ENCODE data around the gene PTPRN2. TPM values are rescaled to one million over a fixed set of nuclear protein-coding genes. Genes with fewer than 3 reads are reported as not detected.

The PTPRN2 gene
- total and polyA plus RNA-seq, 4 experiments from 2014 or later = 1.7 to 2.6 (median 1.9) TPM

DNA sequence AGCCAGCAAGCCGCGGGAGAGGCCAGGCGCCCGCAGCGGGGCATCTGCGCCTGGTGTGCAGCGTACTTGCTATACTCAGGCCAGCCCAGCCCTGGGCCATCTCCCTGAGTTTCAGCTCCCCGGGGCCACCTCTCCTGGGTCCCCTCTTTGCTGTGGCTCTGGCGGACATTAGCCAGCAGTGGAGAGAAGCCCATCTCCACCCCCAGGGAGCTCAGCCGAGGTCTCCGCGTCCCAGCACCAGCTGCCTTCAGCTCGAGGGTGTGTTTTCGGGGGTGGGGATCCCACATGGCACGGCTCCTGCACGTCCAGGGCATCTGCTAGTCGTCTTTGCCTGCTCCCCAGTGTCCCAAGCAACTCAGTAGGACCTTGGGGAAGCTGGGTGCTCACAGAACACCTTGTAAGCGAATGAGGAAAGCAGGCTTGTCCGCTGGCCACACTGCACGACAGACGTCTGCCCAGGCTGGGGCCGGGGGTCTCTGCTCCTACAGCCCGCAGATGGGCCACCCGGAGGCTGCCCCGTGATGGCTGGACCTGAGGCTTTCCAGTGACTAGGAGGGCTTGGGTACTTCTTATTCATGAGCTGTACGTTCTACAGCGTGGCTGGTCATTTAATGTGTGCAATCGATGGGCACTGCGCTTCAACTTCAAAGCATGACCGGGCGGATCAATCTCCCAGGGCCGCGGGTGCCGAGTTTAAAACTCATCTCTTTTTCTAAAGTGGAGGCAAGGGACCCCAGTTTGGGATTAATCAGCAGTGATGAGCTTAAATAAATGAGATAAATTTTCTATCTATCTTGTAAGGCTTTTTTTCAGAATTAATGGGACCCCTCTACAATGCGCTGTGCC lies 795.2 kb downstream of the PTPRN2 start:
- no peaks in the 10 kb centered on the region for H3K4me1 ChIP-seq (ENCODE audit: insufficient read depth, low read length)
- no peak overlapping the region for H3K4me3 Mint-ChIP-seq
- ChIA-PET POLR2A (ENCODE audit: partially characterized antibody) (no interaction called here), CTCF (ENCODE audit: partially characterized antibody) (no interaction called here)
- peaks cover 0 to 1% (median under 1%) of the 10 kb centered on the region in 4 donors for H3K4me1 Mint-ChIP-seq
- no peaks in the 10 kb centered on the region for H3K27me3 ChIP-seq (ENCODE audit: insufficient read depth, low read length)
- no peak overlapping the region for H3K4me3 ChIP-seq (ENCODE audit: low read length in 2 of 2)
- H3K36me3 Mint-ChIP-seq = no peaks in the 10 kb centered on the region
- no peaks in the 10 kb centered on the region for H3K27me3 Mint-ChIP-seq
- no peaks in the 10 kb centered on the region for H3K9me3 Mint-ChIP-seq
- H3K27ac Mint-ChIP-seq = no peak overlapping the region
- DNase-seq = no peak
- intact Hi-C loops (cut with micrococcal nuclease) = no loop called here
- H3K9me3 ChIP-seq (ENCODE audit: control insufficient read depth in 1 of 2, low read length in 2 of 2) = no peaks in the 10 kb centered on the region
- no peaks in the 10 kb centered on the region for H3K36me3 ChIP-seq (ENCODE audit: insufficient read depth, low read length)
- no peak overlapping the region for H3K27ac ChIP-seq (ENCODE audit: low read depth, low read length)

DNA sequence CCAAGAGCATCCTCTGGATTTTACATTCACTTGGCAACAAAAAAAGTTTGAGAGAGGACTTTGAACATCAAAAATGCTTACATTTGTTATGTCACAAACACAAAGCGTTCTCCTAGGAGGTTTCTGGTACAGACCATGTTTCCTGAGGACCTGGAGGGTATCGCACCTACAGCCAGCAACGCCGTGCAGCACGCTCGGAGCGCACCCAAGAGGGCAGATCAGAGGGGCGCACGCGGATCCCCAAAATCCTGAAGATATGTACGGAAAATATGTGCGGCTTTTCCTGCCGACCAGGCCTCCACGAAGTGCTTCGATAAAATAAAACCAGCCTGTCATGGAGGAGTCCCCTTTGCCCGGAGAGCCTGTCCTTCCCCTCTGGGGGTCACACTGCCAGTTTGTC lies 796.0 kb downstream of the PTPRN2 start:
- H3K4me1 Mint-ChIP-seq = peaks cover 0 to 1% (median under 1%) of the 10 kb centered on the region in 4 donors
- no peaks in the 10 kb centered on the region for H3K9me3 Mint-ChIP-seq
- no peaks in the 10 kb centered on the region for H3K36me3 ChIP-seq (ENCODE audit: insufficient read depth, low read length)
- H3K27ac Mint-ChIP-seq = no peak overlapping the region
- CTCF ChIA-PET (ENCODE audit: partially characterized antibody) = no interaction called here
- no peaks in the 10 kb centered on the region for H3K4me1 ChIP-seq (ENCODE audit: insufficient read depth, low read length)
- no peak overlapping the region for H3K4me3 Mint-ChIP-seq
- H3K4me3 ChIP-seq (ENCODE audit: low read length in 2 of 2) = no peak overlapping the region
- H3K9me3 ChIP-seq (ENCODE audit: control insufficient read depth in 1 of 2, low read length in 2 of 2) = no peaks in the 10 kb centered on the region
- intact Hi-C loops (cut with micrococcal nuclease) = no loop called here
- H3K27me3 Mint-ChIP-seq = no peaks in the 10 kb centered on the region
- no peaks in the 10 kb centered on the region for H3K27me3 ChIP-seq (ENCODE audit: insufficient read depth, low read length)
- no peak overlapping the region for H3K27ac ChIP-seq (ENCODE audit: low read depth, low read length)
- POLR2A ChIA-PET (ENCODE audit: partially characterized antibody) = no interaction called here
- H3K36me3 Mint-ChIP-seq = no peaks in the 10 kb centered on the region
- no peak for DNase-seq

DNA sequence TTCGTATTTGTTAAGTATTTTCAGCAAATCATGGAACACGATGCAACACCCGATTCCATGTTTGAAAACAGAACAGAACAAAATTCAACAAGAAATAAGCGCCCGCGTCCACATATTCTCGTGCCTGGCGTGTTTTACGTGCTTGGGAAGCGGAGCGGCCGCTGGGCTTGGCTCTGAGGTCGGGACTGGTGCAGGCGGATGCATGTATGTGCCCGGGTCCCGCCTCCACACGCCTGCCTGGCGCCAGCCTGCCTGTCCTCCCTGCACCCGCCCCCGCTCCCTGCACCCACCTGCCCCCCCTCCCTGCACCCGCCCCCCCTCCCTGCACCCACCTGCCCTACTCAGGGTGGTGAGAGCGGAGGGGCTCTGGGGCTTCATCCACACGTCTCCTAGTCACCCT lies 796.4 kb downstream of the PTPRN2 start:
- Mint-ChIP-seq H3K9me3 (no peaks in the 10 kb centered on the region), H3K4me1 (peaks cover 0 to 1% (median under 1%) of the 10 kb centered on the region in 4 donors), H3K27me3 (no peaks in the 10 kb centered on the region), H3K36me3 (no peaks in the 10 kb centered on the region), H3K4me3 (no peak overlapping the region), H3K27ac (no peak overlapping the region)
- intact Hi-C loops (cut with micrococcal nuclease) = no loop called here
- no peak for DNase-seq
- Histone ChIP-seq H3K9me3 (ENCODE audit: control insufficient read depth in 1 of 2, low read length in 2 of 2) (no peaks in the 10 kb centered on the region), H3K4me3 (ENCODE audit: low read length in 2 of 2) (no peak overlapping the region), H3K27me3 (ENCODE audit: insufficient read depth, low read length) (no peaks in the 10 kb centered on the region), H3K36me3 (ENCODE audit: insufficient read depth, low read length) (no peaks in the 10 kb centered on the region), H3K27ac (ENCODE audit: low read depth, low read length) (no peak overlapping the region), H3K4me1 (ENCODE audit: insufficient read depth, low read length) (no peaks in the 10 kb centered on the region)
- POLR2A ChIA-PET (ENCODE audit: partially characterized antibody) = no interaction called here
- CTCF ChIA-PET (ENCODE audit: partially characterized antibody) = no interaction called here

DNA sequence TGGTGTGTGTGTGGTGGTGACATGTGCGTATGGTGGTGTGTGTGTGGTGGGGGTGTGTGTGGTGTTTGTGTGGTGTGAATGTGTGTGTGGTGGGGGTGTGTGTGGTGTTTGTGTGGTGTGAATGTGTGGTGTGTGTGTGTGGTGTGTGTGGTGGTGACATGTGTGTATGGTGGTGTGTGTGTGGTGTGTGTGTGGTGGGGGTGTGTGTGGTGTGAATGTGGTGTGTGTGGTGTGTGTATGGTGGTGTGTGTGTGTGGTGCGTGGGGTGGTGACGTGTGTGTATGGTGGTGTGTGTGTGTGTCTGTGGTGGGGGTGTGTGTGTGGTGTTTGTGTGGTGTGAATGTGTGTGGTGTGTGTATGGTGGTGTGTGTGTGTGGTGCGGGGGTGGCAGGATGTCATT lies 797.7 kb downstream of the PTPRN2 start:
- H3K4me1 ChIP-seq (ENCODE audit: insufficient read depth, low read length) = no peaks in the 10 kb centered on the region
- H3K27ac Mint-ChIP-seq = no peak overlapping the region

DNA sequence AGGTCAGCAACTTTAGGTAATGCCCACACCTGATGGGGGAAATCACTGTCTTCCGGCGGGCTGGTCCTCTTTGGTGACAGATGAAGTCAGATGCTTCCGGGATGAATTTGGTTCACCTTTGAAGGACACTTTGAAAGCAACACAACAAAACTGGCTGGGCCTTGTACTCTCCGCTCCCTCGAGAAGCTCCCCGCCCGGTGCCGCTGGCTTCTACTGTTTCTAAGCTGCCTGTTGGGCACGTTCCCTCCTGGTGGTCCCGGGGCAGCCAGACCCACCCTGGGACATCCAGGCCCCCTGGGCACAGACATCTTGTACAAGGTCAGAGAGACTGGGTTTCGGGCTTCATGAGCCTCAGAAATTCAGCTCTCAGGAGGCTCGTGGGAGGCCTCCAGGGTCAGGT lies 798.5 kb downstream of the PTPRN2 start:
- Histone ChIP-seq H3K27me3 (ENCODE audit: insufficient read depth, low read length) (no peaks in the 10 kb centered on the region), H3K4me3 (ENCODE audit: low read length in 2 of 2) (no peak overlapping the region), H3K27ac (ENCODE audit: low read depth, low read length) (no peak overlapping the region), H3K9me3 (ENCODE audit: control insufficient read depth in 1 of 2, low read length in 2 of 2) (no peaks in the 10 kb centered on the region), H3K36me3 (ENCODE audit: insufficient read depth, low read length) (no peaks in the 10 kb centered on the region), H3K4me1 (ENCODE audit: insufficient read depth, low read length) (no peaks in the 10 kb centered on the region)
- H3K27ac Mint-ChIP-seq = peak overlapping the region in 1 of 7 donors; percentile 36
- H3K4me1 Mint-ChIP-seq = peaks cover 0 to 1% (median 0%) of the 10 kb centered on the region in 4 donors
- no peaks in the 10 kb centered on the region for H3K9me3 Mint-ChIP-seq
- no peak for DNase-seq
- no peaks in the 10 kb centered on the region for H3K36me3 Mint-ChIP-seq
- intact Hi-C loops (cut with micrococcal nuclease) = no loop called here
- ChIA-PET CTCF (ENCODE audit: partially characterized antibody) (no interaction called here), POLR2A (ENCODE audit: partially characterized antibody) (no interaction called here)
- H3K4me3 Mint-ChIP-seq = no peak overlapping the region
- no peaks in the 10 kb centered on the region for H3K27me3 Mint-ChIP-seq

More for the DNA sequence above, 797.7 kb downstream of the PTPRN2 start:
- no peak overlapping the region for H3K4me3 ChIP-seq (ENCODE audit: low read length in 2 of 2)
- H3K9me3 ChIP-seq (ENCODE audit: control insufficient read depth in 1 of 2, low read length in 2 of 2) = no peaks in the 10 kb centered on the region
- Mint-ChIP-seq H3K27me3 (no peaks in the 10 kb centered on the region), H3K36me3 (no peaks in the 10 kb centered on the region), H3K4me1 (peaks cover 0 to 1% (median 0%) of the 10 kb centered on the region in 4 donors), H3K4me3 (no peak overlapping the region), H3K9me3 (no peaks in the 10 kb centered on the region)
- H3K27ac ChIP-seq (ENCODE audit: low read depth, low read length) = no peak overlapping the region
- intact Hi-C loops (cut with micrococcal nuclease) = no loop called here
- DNase-seq = no peak
- H3K36me3 ChIP-seq (ENCODE audit: insufficient read depth, low read length) = no peaks in the 10 kb centered on the region
- POLR2A ChIA-PET (ENCODE audit: partially characterized antibody) = no interaction called here
- CTCF ChIA-PET (ENCODE audit: partially characterized antibody) = no interaction called here
- no peaks in the 10 kb centered on the region for H3K27me3 ChIP-seq (ENCODE audit: insufficient read depth, low read length)

DNA sequence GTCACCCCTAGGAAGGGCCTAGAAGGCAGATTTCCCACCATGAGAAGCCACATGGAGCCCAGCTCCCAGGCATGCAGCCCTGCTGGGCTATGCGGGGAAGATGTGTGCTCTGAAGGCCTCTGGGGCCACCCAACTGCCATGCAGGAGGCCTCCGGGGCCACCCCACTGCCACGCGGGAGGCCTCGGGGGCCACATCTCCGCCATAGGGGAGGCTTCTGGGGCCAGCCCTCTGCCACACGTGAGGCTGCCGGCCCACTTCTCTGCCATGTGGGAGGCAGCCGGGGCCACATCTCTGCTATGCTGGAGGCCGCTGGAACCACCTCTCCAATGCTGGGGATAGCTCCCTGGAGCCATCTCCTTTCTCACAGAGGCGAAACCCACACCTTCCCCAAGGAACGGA lies 799.0 kb downstream of the PTPRN2 start:
- H3K4me3 ChIP-seq (ENCODE audit: low read length in 2 of 2) = no peak overlapping the region
- H3K36me3 Mint-ChIP-seq = no peaks in the 10 kb centered on the region
- H3K9me3 ChIP-seq (ENCODE audit: control insufficient read depth in 1 of 2, low read length in 2 of 2) = no peaks in the 10 kb centered on the region
- intact Hi-C loops (cut with micrococcal nuclease) = no loop called here
- H3K27ac ChIP-seq (ENCODE audit: low read depth, low read length) = no peak overlapping the region
- no peaks in the 10 kb centered on the region for H3K4me1 ChIP-seq (ENCODE audit: insufficient read depth, low read length)
- no peaks in the 10 kb centered on the region for H3K27me3 ChIP-seq (ENCODE audit: insufficient read depth, low read length)
- H3K4me1 Mint-ChIP-seq = peaks cover 0 to 1% (median 0%) of the 10 kb centered on the region in 4 donors
- no peaks in the 10 kb centered on the region for H3K36me3 ChIP-seq (ENCODE audit: insufficient read depth, low read length)
- ChIA-PET POLR2A (ENCODE audit: partially characterized antibody) (no interaction called here), CTCF (ENCODE audit: partially characterized antibody) (interaction anchor here (0.6 kb wide), 1 partner anchor 353 kb away, joined by 3 read pairs; no protein-coding TSS in a partner anchor)
- no peaks in the 10 kb centered on the region for H3K9me3 Mint-ChIP-seq
- H3K27me3 Mint-ChIP-seq = no peaks in the 10 kb centered on the region
- DNase-seq = no peak
- no peak overlapping the region for H3K4me3 Mint-ChIP-seq
- H3K27ac Mint-ChIP-seq = no peak overlapping the region

DNA sequence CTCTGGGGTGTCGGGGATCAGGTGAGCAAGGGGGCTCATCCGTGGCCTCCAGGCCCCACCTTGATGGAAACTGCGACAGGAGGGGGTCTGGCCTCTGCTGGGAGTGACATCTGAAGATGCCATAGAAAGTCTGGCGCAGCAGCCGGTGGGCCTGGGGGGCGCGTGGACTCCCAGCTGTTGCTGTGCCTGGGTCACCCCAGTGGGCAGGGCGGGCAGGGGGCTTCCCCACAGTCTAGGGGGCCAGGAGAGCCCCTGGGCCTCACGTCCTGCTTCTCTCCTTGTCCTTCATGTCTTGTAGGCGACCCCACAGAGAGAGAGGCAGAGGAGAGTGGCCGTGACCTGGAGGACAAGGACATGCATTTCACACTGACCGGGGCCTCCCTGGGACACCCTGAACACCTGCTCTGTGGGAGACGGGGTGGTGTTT lies 800.3 kb downstream of the PTPRN2 start:
- H3K36me3 Mint-ChIP-seq = no peaks in the 10 kb centered on the region
- peaks cover 1 to 2% of the 10 kb centered on the region in 2 donors for H3K27me3 Mint-ChIP-seq
- no peak overlapping the region for H3K4me3 Mint-ChIP-seq
- no peaks in the 10 kb centered on the region for H3K36me3 ChIP-seq (ENCODE audit: insufficient read depth, low read length)
- H3K27ac Mint-ChIP-seq = no peak overlapping the region
- H3K4me1 ChIP-seq (ENCODE audit: insufficient read depth, low read length) = no peaks in the 10 kb centered on the region
- intact Hi-C loops (cut with micrococcal nuclease) = no loop called here
- H3K27ac ChIP-seq (ENCODE audit: low read depth, low read length) = no peak overlapping the region
- DNase-seq = no peak
- no peaks in the 10 kb centered on the region for H3K27me3 ChIP-seq (ENCODE audit: insufficient read depth, low read length)
- CTCF ChIA-PET (ENCODE audit: partially characterized antibody) = no interaction called here
- POLR2A ChIA-PET (ENCODE audit: partially characterized antibody) = no interaction called here
- H3K4me3 ChIP-seq (ENCODE audit: low read length in 2 of 2) = no peak overlapping the region
- H3K9me3 ChIP-seq (ENCODE audit: control insufficient read depth in 1 of 2, low read length in 2 of 2) = no peaks in the 10 kb centered on the region
- H3K4me1 Mint-ChIP-seq = peaks cover 0 to 1% (median 0%) of the 10 kb centered on the region in 4 donors
- H3K9me3 Mint-ChIP-seq = no peaks in the 10 kb centered on the region

Measured in CD4-positive, alpha-beta memory T cell (primary cell).